ENCODE measurements around the gene CEP19. TPM values are rescaled to one million over a fixed set of nuclear protein-coding genes. Genes with fewer than 3 reads are reported as not detected.
A peak's percentile ranks its signal among the peaks of the same experiment; 100 is the strongest.

CEP19 gene
- total and polyA plus RNA-seq, 12 donors: 0.88 to 11.5 (median 3.1) TPM

DNA sequence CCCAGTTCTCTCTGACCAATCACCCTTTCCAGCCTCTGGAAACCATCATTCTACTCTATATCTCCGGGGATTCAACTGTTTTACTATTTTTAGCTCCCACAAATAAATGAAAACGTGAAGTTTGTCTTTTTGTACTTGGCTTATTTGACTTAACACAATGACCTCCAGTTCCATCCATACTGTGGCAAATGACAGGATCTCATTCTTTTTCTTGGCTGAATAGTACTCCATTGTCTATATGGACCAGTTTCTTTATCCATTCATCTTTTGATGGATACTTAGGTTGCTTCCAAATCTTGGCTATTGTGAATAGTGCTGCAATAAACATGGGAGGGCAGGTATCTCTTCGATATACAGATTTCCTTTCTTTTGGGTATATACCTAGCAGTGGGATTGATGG, 38.4 kb downstream of the CEP19 start:
- no peaks in the 10 kb centered on the region for H3K36me3 ChIP-seq (replicated peaks in 1 of 2)
- no peak overlapping the region for H3K4me3 ChIP-seq
- H3K27ac ChIP-seq: no peak overlapping the region
- no peak for TF ChIP-seq POLR2A (IDR thresholded peaks at IDR 0.05)
- TF ChIP-seq, protein P1, sequence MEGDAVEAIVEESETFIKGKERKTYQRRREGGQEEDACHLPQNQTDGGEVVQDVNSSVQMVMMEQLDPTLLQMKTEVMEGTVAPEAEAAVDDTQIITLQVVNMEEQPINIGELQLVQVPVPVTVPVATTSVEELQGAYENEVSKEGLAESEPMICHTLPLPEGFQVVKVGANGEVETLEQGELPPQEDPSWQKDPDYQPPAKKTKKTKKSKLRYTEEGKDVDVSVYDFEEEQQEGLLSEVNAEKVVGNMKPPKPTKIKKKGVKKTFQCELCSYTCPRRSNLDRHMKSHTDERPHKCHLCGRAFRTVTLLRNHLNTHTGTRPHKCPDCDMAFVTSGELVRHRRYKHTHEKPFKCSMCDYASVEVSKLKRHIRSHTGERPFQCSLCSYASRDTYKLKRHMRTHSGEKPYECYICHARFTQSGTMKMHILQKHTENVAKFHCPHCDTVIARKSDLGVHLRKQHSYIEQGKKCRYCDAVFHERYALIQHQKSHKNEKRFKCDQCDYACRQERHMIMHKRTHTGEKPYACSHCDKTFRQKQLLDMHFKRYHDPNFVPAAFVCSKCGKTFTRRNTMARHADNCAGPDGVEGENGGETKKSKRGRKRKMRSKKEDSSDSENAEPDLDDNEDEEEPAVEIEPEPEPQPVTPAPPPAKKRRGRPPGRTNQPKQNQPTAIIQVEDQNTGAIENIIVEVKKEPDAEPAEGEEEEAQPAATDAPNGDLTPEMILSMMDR (IDR thresholded peaks at IDR 0.05): no peak
- no peaks in the 10 kb centered on the region for H3K9me3 ChIP-seq (replicated peaks in 1 of 3)
- WGBS, 4 donors: 75 to 83% (median 79%) methylated on average over 3 of the region's 3 CpGs
- no peak for DNase-seq
- H3K4me1 ChIP-seq (replicated peaks in 1 of 2): no peaks in the 10 kb centered on the region
- intact Hi-C loops (cut with DNase I): no loop called here
- peaks cover 4% of the 10 kb centered on the region for H3K27me3 ChIP-seq

DNA sequence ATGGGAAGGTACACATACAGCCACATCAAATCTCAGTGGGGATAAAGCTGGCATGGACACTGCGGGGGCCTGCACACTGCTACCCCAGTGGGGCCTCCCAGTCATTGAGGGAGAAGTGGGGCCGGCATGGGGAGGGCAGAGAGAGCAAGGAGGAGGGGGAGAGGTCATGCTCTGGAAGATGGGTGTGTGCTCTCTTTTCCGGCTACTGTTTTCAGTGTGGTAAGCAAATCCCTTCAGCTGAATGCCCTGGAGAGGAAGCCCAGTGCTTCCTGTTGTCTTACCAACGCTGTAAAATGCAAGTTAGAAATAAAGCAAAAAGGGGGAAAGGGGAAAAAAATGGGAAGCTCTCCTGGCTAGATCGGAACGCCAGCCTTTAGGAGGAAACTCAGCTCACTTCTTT, 41.7 kb downstream of the CEP19 start:
- no peak for TF ChIP-seq POLR2A (IDR thresholded peaks at IDR 0.05)
- TF ChIP-seq, protein P1 (IDR thresholded peaks at IDR 0.05): no peak
- peak in 1 of 7 donors; percentile 5 for DNase-seq
- H3K27me3 ChIP-seq: no peaks in the 10 kb centered on the region
- no peaks in the 10 kb centered on the region for H3K4me1 ChIP-seq (replicated peaks in 1 of 2)
- no peaks in the 10 kb centered on the region for H3K36me3 ChIP-seq (replicated peaks in 1 of 2)
- peak overlapping the region in 2 of 5 donors; percentile 11 to 22 for H3K27ac ChIP-seq
- H3K9me3 ChIP-seq (replicated peaks in 1 of 3): no peaks in the 10 kb centered on the region
- 24 to 35% (median 29%) methylated on average over 6 of the region's 6 CpGs for WGBS, 4 donors
- intact Hi-C loops (cut with DNase I): no loop called here
- H3K4me3 ChIP-seq: no peak overlapping the region

DNA sequence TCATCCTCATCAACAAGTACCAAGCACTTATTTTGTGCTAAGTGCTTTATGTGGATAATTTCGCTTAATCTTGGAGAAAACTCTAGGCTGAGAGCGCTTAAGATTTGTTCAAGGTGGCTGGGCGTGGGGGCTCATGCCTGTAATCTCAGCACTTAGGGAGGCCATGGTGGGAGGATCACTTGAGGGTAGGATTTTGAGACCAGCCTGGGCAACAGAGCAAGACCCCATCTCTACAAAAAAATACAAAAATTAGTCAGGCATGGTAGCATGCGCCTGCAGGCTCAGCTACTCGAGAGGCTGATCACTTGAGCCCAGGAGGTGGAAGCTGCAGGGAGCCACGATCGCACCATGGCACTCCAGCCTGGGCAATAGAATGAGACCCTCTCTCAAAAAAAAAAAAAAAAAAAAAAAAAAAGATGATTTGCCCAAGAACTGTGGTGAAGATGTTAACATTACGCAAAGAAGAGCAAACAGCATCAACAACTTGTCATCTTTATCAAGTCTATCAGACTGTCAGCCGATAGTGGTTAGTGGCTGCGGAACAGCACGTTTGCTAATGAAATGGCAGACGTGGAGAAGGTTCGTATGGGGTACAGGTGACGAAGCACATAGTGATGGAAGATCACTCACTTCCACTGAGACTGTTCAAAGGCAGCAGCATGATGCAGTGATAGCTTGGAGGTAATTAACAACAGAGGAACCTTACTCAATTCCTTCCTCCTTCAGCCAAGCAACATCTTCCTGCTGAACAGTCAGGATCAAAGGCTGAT, 44.8 kb downstream of the CEP19 start:
- no peaks in the 10 kb centered on the region for H3K36me3 ChIP-seq (replicated peaks in 1 of 2)
- no peaks in the 10 kb centered on the region for H3K4me1 ChIP-seq (replicated peaks in 1 of 2)
- H3K27me3 ChIP-seq: no peaks in the 10 kb centered on the region
- no peak overlapping the region for H3K27ac ChIP-seq
- DNase-seq: no peak
- no peak overlapping the region for H3K4me3 ChIP-seq
- WGBS, 4 donors: 83 to 91% (median 85%) methylated on average over 14 of the region's 14 CpGs
- TF ChIP-seq POLR2A (IDR thresholded peaks at IDR 0.05): no peak
- TF ChIP-seq, protein P1 (IDR thresholded peaks at IDR 0.05): no peak
- H3K9me3 ChIP-seq (replicated peaks in 1 of 3): no peaks in the 10 kb centered on the region
- intact Hi-C loops (cut with DNase I): no loop called here

DNA sequence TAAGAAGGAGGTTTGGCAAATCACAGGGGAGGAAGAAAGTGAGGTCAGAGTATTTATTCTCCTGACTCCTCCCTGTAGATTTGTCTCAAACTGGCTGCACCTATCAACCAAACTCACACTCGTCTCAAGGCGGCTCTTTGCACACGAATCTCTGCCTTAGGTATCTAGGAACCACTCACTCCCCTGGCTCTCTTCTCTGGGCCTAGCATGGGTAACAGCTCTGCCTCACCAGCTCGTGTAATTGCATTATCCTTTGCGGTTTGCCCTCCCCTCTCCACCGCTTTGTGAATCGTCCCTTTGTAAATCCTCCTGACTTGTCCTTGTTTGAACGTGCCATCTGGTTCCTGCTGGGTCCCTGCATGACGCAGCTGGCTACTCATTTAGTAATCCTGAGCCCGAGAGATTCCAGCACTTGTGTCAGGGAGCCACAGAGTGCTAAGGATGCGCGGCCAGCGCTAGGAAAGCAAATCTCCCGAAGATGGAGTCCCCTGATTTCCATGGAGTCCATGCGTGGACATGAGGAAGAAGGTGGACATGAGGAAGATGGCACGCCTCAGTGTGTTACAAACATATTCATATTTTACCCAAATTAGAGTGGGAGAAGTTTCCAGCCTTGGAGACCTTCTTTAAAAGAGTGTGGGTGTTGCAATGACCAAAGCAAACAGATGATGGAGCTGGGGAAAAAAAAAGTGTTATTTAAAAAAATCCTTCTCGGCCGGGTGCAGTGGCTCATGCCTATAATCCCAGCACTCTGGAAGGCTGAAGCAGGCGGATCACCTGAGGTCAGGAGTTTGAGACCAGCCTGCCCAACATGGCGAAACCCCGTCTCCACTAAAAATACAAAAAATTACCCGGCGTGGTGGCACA, 45.8 kb downstream of the CEP19 start:
- TF ChIP-seq, protein P1 (IDR thresholded peaks at IDR 0.05): no peak
- TF ChIP-seq POLR2A (IDR thresholded peaks at IDR 0.05): no peak
- intact Hi-C loops (cut with DNase I): no loop called here
- Histone ChIP-seq H3K27ac (no peak overlapping the region), H3K4me3 (no peak overlapping the region), H3K36me3 (replicated peaks in 1 of 2) (no peaks in the 10 kb centered on the region), H3K4me1 (replicated peaks in 1 of 2) (no peaks in the 10 kb centered on the region), H3K9me3 (replicated peaks in 1 of 3) (no peaks in the 10 kb centered on the region), H3K27me3 (no peaks in the 10 kb centered on the region)
- no peak for DNase-seq
- WGBS, 4 donors: 56 to 58% (median 56%) methylated on average over 22 to 23 of the region's 23 CpGs

All from adrenal gland (tissue), 12 donors.